Lung (tissue), 12 donors: ENCODE results near the gene RGCC. TPM values are rescaled to one million over a fixed set of nuclear protein-coding genes. Genes with fewer than 3 reads are reported as not detected.
A peak's percentile ranks its signal among the peaks of the same experiment; 100 is the strongest.

Source experiments
- ATAC-seq: fragments of 200-7000 bp; cut with Tn5 transposase; one replicate; pipeline ENCODE4 v1.9.1; 2020; ENCODE audit warnings: moderate number of reproducible peaks; ENCODE audit not compliant: insufficient read depth, low FRiP score
- DNase-seq, 3 donors: peaks; one replicate each; pipeline ENCODE4 v3.0.0-alpha.2; 2013 to 2017
- H3K27ac ChIP-seq, 2 donors: one replicate each; pipeline ENCODE4 v1.5.1; 2013; ENCODE audit warnings: mild to moderate bottlenecking in 2 of 2, moderate library complexity in 2 of 2, control low read depth in 1 of 2, inconsistent platforms in 1 of 2, low read depth in 1 of 2, low read length in 1 of 2
- H3K27me3 ChIP-seq, 3 donors: one replicate each; pipeline ENCODE4 v1.5.1; 2013; ENCODE audit warnings: low read length in 2 of 3; ENCODE audit not compliant: control insufficient read depth in 3 of 3, insufficient read depth in 3 of 3
- H3K36me3 ChIP-seq, 4 donors: one replicate each; pipeline ENCODE4 v1.5.1; 2013; ENCODE audit warnings: low read length in 4 of 4, mild to moderate bottlenecking in 1 of 4, moderate library complexity in 1 of 4; ENCODE audit not compliant: control insufficient read depth in 4 of 4, insufficient read depth in 4 of 4
- H3K4me1 ChIP-seq, 5 donors: one replicate each; pipeline ENCODE4 v1.5.1; 2013; ENCODE audit warnings: low read length in 5 of 5, mild to moderate bottlenecking in 2 of 5, moderate library complexity in 1 of 5; ENCODE audit not compliant: control insufficient read depth in 5 of 5, insufficient read depth in 5 of 5
- H3K4me3 ChIP-seq: one replicate; pipeline ENCODE4 v1.5.1; 2013; ENCODE audit warnings: mild to moderate bottlenecking, control low read depth, moderate library complexity
- H3K9ac ChIP-seq, 2 donors: one replicate each; pipeline ENCODE4 v1.5.1; 2013; ENCODE audit warnings: low read length in 2 of 2, control low read depth in 1 of 2; ENCODE audit not compliant: insufficient read depth in 1 of 2
- H3K9me3 ChIP-seq, 4 donors: one replicate each; pipeline ENCODE4 v1.5.1; 2013; ENCODE audit warnings: low read length in 3 of 4, mild to moderate bottlenecking in 1 of 4, moderate library complexity in 1 of 4; ENCODE audit not compliant: control insufficient read depth in 4 of 4, insufficient read depth in 3 of 4
- CTCF ChIP-seq: IDR thresholded peaks from 2 replicates; pipeline ENCODE4 v1.5.1; 2012; ENCODE audit warnings: mild to moderate bottlenecking; ENCODE audit errors: control extremely low read depth, extremely low read depth
- WGBS, 2 donors: extraction: QIAGEN DNeasy Blood & Tissue Kit; methylation state at CpG; one replicate each; pipeline ENCODE4 v1.1.7; 2013; 5-methylcytosine and 5-hydroxymethylcytosine counted together
- polyA plus RNA-seq, 2 donors: library from polyadenylated mRNA; stranded (reverse); fragments of 200-250 nt; gene quantifications; one replicate each; pipeline ENCODE4 v1.2.1, GENCODE V29; 2013
- total RNA-seq, 2 donors: library from RNA; depleted of rRNA in 1 of 2; stranded (reverse); fragments of >200 nt in 1 of 2; gene quantifications; one replicate each; pipeline ENCODE4 v1.2.1, GENCODE V29; 2014 to 2021
- donor health status: control.
- donor health status: control.
- donor health status: Bipolar disorder and iron deficiency.
- donor health status: healthy.
- donor health status: DM: yes; HTN: yes; CAD: no.

RGCC gene
- total and polyA plus RNA-seq, 4 donors: 167 to 359 (median 292) TPM

- no peak for ATAC-seq
- Histone ChIP-seq H3K27me3 (no peaks in the 10 kb centered on the region), H3K4me3 (no peak overlapping the region), H3K4me1 (no peaks in the 10 kb centered on the region), H3K9me3 (no peaks in the 10 kb centered on the region), H3K27ac (no peak overlapping the region), H3K36me3 (no peaks in the 10 kb centered on the region), H3K9ac (no peak overlapping the region)
- 79 to 85% methylated on average over 2 of the region's 2 CpGs for WGBS, 2 donors
- no peak for DNase-seq
- no peak for TF ChIP-seq CTCF
Observed at GRCh38 chr13:41409611-41410010, 47.7 kb upstream of the RGCC start.

- ATAC-seq (no peak), DNase-seq (no peak)
- H3K36me3 ChIP-seq: no peaks in the 10 kb centered on the region
- H3K9me3 ChIP-seq: no peaks in the 10 kb centered on the region
- no peak overlapping the region for H3K9ac ChIP-seq
- H3K4me3 ChIP-seq: no peak overlapping the region
- WGBS, 2 donors: 93 to 94% methylated on average over 5 of the region's 5 CpGs
- no peaks in the 10 kb centered on the region for H3K27me3 ChIP-seq
- no peaks in the 10 kb centered on the region for H3K4me1 ChIP-seq
- H3K27ac ChIP-seq: no peak overlapping the region
- TF ChIP-seq CTCF: no peak
Observed at GRCh38 chr13:41411060-41411459, 46.3 kb upstream of the RGCC start.

GRCh38 chr13:41411522-41411921, 45.8 kb upstream of the RGCC start:
- WGBS, 2 donors: 51 to 70% methylated on average over 5 of the region's 5 CpGs
- H3K9ac ChIP-seq: no peak overlapping the region
- H3K36me3 ChIP-seq: no peaks in the 10 kb centered on the region

More at GRCh38 chr13:41411522-41411921, 45.8 kb upstream of the RGCC start:
- TF ChIP-seq CTCF: peak; percentile 18
- no peak overlapping the region for H3K4me3 ChIP-seq
- H3K27me3 ChIP-seq: no peaks in the 10 kb centered on the region
- H3K4me1 ChIP-seq: no peaks in the 10 kb centered on the region
- H3K27ac ChIP-seq: no peak overlapping the region
- peak; percentile 64 to 87 (median 82) for DNase-seq
- no peaks in the 10 kb centered on the region for H3K9me3 ChIP-seq
- no peak for ATAC-seq
